Prostate gland (tissue), 2 donors: ENCODE results near the gene SULF2. TPM values are rescaled to one million over a fixed set of nuclear protein-coding genes. Genes with fewer than 3 reads are reported as not detected.

Experiments
- DNase-seq: peaks from one replicate; pipeline ENCODE4 v3.0.0-alpha.2; 2019; ENCODE audit warnings: low spot score
- H3K27ac ChIP-seq, 2 donors: fragments of 200-600 bp; sonication (generic); 2 replicates each; pipeline ENCODE4 v1.5.1; 2017 to 2019
- H3K27me3 ChIP-seq: fragments of 200-600 bp; sonication (generic); replicated peaks from 2 replicates; pipeline ENCODE4 v1.5.1; 2019; ENCODE audit not compliant: insufficient read depth
- H3K36me3 ChIP-seq, 2 donors: fragments of 200-600 bp; sonication (generic); 1 replicate in 1 of 2; 2 replicates in 1 of 2; pipeline versions ENCODE4 v1.5.1 to v1.8.1; 2017 to 2019
- H3K4me1 ChIP-seq: fragments of 200-600 bp; sonication (generic); replicated peaks from 2 replicates; pipeline ENCODE4 v1.5.1; 2019
- H3K4me3 ChIP-seq, 2 donors: fragments of 200-600 bp; sonication (generic); 2 replicates each; pipeline ENCODE4 v1.5.1; 2017 to 2019
- H3K9me3 ChIP-seq: fragments of 200-600 bp; sonication (generic); 2 replicates; pipeline ENCODE4 v1.5.1; 2017
- POLR2A ChIP-seq: fragments of 450-650 bp; IDR thresholded peaks from one replicate; pipeline ENCODE4 v1.6.1; 2016; ENCODE audit warnings: antibody characterized with exemption, mild to moderate bottlenecking
- POLR2AphosphoS5 ChIP-seq: sonication (generic); formaldehyde crosslinking; IDR thresholded peaks from one replicate; pipeline ENCODE4 v1.6.1; 2017; ENCODE audit warnings: antibody characterized with exemption
- WGBS: methylation state at CpG from one replicate; pipeline ENCODE4 v1.1.5; 2018; 5-methylcytosine and 5-hydroxymethylcytosine counted together
- intact Hi-C: fragments of 100-400 bp; cut with DNase I; formaldehyde crosslinking; loops from one replicate; pipeline ENCODE4 v1.14.2; 2022
- total RNA-seq, 2 donors: library from RNA; depleted of rRNA; stranded (reverse); fragments of >200 nt; gene quantifications; one replicate each; pipeline ENCODE4 v1.1.0, GENCODE V29; 2016
- TF ChIP-seq, protein P1 (sequence below), 4 experiments: fragments of 200-600 bp in 2 of 4; fragments of 450-650 bp in 2 of 4; sonication (generic) in 2 of 4; IDR thresholded peaks; 1 replicate in 3 of 4; 2 replicates in 1 of 4; pipeline ENCODE4 v1.5.1; 2016 to 2019; ENCODE audit warnings: antibody characterized with exemption in 4 of 4, mild to moderate bottlenecking in 2 of 4, moderate library complexity in 2 of 4

SULF2 gene
- total RNA-seq, 2 donors from 2014 or later: 43.6 to 82.0 TPM

DNA sequence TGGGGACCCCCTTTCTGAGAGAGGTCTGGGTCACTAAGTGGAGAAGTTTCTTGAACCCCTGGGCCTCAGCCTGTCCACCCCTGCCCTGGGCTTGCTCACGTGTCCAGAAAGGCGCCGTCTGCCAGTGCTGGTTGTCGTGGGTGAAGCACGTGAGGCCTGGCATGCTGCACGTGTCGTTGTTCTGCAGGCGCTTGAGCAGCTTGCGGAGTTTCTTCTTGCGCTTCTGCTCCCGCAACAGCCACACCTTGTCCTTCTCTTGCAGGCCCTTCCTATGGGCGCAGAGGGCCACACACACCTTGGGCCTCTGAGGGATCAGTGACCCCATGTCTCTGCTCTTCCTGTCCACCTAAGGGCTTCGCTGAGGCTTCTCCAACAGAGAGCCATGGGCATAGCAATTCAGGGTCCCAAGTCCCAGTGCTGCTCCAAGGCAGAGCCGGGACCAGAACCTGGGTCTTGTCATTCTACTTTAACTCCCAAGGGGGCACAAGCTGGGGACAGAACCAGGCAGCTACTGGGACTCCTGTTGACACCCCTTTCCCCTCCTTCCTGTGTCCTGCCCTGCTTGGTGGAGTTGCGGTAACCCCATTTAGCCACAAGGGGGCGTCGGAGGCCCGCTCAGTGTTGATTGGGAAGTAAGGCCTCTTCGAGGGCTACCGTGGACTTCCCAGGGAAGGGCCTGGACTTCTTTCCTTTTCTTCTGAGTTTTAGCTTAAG lies 121.8 kb downstream of the SULF2 start:
- no peak overlapping the region for H3K4me3 ChIP-seq
- TF ChIP-seq POLR2A (no peak), POLR2AphosphoS5 (no peak)
- TF ChIP-seq, protein P1, sequence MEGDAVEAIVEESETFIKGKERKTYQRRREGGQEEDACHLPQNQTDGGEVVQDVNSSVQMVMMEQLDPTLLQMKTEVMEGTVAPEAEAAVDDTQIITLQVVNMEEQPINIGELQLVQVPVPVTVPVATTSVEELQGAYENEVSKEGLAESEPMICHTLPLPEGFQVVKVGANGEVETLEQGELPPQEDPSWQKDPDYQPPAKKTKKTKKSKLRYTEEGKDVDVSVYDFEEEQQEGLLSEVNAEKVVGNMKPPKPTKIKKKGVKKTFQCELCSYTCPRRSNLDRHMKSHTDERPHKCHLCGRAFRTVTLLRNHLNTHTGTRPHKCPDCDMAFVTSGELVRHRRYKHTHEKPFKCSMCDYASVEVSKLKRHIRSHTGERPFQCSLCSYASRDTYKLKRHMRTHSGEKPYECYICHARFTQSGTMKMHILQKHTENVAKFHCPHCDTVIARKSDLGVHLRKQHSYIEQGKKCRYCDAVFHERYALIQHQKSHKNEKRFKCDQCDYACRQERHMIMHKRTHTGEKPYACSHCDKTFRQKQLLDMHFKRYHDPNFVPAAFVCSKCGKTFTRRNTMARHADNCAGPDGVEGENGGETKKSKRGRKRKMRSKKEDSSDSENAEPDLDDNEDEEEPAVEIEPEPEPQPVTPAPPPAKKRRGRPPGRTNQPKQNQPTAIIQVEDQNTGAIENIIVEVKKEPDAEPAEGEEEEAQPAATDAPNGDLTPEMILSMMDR (IDR thresholded peaks at IDR 0.05): peak; percentile 77 to 94 (median 90)
- no peaks in the 10 kb centered on the region for H3K36me3 ChIP-seq
- 54% methylated on average over 20 of the region's 20 CpGs for WGBS
- intact Hi-C loops: loop anchor here (1.0 kb wide), 1 partner anchor 958 kb away; no protein-coding TSS in a partner anchor
- H3K9me3 ChIP-seq: no peaks in the 10 kb centered on the region
- no peak overlapping the region for H3K27ac ChIP-seq
- no peaks in the 10 kb centered on the region for H3K4me1 ChIP-seq
- H3K27me3 ChIP-seq: no peaks in the 10 kb centered on the region
- peak; percentile 60 for DNase-seq

DNA sequence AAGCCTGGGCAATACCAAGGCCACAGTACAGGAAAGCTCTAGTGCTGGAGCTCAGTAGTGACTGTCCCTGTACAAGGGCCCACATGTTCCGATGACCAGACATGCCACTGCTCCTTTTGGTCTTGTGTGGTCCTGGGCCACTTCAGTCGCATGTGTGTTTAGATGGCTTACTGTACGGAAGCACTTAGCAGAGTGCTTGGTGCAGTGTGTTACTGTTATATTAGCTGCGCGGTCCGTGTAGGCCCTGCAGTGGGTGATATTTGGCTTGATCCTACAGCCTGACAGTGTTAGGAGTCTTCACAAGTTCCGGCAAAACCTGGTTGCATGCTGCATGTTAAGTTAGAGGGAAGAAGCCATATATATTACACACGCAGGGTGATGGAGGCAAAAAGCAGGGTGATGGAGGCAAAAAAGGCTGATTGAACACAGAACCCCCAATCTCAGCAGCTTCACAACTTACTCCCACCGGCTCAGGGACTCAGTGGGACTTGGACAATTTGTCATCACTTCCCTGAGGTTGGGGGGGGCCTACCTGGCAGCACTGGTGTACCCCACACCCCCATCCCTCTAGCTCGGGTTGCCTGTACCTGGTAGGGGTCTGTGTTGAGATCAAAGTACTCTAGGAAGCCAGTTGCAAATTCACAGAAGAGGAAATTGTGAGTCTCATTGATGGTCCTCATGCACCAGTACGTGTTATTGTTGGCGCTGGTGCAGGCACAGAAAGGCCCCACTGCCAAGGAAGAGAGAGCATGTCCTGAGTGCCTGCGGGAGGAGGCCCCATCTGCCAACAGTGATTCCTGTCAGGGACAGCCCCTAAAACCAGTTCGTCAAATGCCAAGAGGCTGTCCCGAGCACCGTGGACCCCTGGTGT lies 122.6 kb downstream of the SULF2 start:
- DNase-seq: no peak
- Histone ChIP-seq H3K4me3 (no peak overlapping the region), H3K4me1 (no peaks in the 10 kb centered on the region), H3K36me3 (no peaks in the 10 kb centered on the region), H3K9me3 (no peaks in the 10 kb centered on the region), H3K27me3 (no peaks in the 10 kb centered on the region), H3K27ac (no peak overlapping the region)
- 71% methylated on average over 16 of the region's 16 CpGs for WGBS
- intact Hi-C loops: loop anchor here (1.0 kb wide), 1 partner anchor 959 kb away; no protein-coding TSS in a partner anchor
- TF ChIP-seq, protein P1 (IDR thresholded peaks at IDR 0.05): no peak

DNA sequence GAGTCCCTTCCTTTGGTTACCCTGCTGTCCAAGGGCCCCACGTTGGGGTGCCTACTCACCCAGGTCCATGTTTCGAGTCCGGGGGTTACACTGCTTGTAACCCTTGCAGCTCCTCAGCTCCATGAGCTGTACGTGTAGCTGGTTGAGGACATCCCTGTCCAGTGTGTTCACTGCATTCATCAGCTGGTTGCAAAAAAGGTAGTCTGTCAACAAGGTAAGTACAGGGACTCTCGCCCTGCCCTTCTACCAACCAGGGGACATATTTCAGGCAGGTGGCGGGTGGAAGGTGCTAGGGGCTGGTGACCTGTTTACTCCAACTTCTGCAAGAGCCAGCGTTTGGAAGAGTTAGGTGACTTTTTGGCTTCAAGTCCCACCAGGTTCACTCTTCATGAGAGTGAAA lies 123.6 kb downstream of the SULF2 start:
- Histone ChIP-seq H3K4me3 (no peak overlapping the region), H3K27ac (no peak overlapping the region), H3K36me3 (no peaks in the 10 kb centered on the region), H3K9me3 (no peaks in the 10 kb centered on the region), H3K4me1 (no peaks in the 10 kb centered on the region), H3K27me3 (no peaks in the 10 kb centered on the region)
- TF ChIP-seq POLR2A (no peak), POLR2AphosphoS5 (no peak)
- TF ChIP-seq, protein P1 (IDR thresholded peaks at IDR 0.05): no peak
- DNase-seq: no peak
- intact Hi-C loops: no loop called here
- WGBS: 87% methylated on average over 7 of the region's 7 CpGs

DNA sequence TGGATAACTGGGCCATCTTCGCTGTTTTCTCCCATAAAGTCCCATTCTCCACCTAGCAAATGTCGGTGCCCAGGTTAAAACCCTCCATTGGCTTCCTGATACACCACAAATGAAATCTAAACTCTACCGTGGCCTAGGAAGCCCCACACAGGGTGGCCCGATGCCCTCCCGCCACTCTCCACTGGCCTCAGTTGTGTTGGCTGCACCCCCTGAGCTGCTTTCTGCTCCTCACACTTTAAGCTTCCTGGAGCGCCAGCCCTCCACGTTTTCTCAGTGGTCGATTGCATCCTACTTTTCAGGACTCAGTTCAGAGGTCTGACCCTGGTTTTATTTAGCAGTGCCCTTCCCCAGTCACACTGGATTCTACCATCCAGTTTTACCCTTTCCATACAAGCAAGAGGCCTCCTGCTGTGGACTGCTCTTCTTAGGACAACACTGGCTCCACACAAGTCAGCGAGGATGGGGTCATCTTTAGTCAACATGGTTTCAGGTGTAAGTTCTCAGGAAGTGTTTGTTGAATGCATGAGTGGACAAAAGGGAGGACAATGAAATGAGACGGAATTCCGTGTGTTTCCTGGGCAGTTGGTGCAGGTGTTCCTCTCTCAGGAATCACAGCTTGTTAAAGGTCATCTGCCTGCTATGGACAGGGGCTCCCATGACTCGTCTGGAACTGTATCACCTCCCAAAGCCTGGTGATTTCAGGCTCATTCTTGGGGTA lies 124.1 kb downstream of the SULF2 start:
- DNase-seq: no peak
- no peaks in the 10 kb centered on the region for H3K9me3 ChIP-seq
- H3K36me3 ChIP-seq: no peaks in the 10 kb centered on the region
- no peaks in the 10 kb centered on the region for H3K27me3 ChIP-seq
- intact Hi-C loops: no loop called here
- H3K4me1 ChIP-seq: no peaks in the 10 kb centered on the region
- no peak for TF ChIP-seq POLR2AphosphoS5
- no peak for TF ChIP-seq POLR2A
- TF ChIP-seq, protein P1 (IDR thresholded peaks at IDR 0.05): no peak
- no peak overlapping the region for H3K27ac ChIP-seq
- WGBS: 84% methylated on average over 12 of the region's 12 CpGs
- no peak overlapping the region for H3K4me3 ChIP-seq
